ENCODE measurements around the gene MLC1. TPM values are rescaled to one million over a fixed set of nuclear protein-coding genes. Genes with fewer than 3 reads are reported as not detected.

Gene MLC1
- total and polyA plus RNA-seq, 9 donors: 0.11 to 1.1 (median 0.35) TPM; not detected in 2

DNA sequence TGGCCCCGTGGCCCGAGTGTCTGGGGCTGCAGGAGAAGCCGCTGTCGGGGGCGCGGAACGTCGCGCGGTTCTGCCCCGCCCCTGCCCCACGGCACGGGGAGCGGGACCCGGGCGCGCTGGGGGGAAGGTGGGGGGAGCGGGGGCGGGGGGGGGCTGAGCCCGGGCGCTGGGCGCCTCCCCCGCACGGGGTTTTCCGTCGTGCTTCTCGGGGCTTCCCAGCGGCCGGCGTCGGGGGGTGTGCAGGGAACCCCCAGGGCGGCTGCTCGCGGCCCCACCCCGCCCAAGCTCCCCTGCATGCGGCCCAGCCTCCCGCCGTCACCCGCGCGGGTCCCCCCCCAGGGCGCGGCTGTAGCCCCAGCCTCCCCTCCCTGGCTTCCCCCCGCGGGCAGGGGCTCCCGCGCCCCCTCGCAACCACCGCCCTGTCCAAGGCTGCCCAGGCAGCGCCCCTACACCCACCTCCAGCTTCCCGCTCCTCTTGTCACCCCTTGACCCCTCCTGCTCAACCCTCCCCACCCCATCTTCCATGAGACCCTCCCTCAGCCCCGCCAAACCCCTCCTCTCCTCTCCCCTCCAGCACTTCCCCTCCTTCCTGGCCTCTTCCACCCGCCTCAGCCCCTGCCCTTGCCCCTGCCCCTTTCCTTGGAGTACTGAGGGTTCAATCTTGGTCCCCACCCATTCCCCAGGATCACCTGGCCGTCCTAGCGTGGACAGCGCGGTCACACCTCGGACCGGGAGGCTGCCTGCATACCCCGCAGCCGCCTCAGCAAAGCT lies 74.4 kb downstream of the MLC1 start:
- H3K36me3 ChIP-seq: no peaks in the 10 kb centered on the region
- WGBS, 3 donors: 1 to 5% (median 2%) methylated on average over 40 to 60 of the region's 61 CpGs
- H3K4me1 ChIP-seq (ENCODE audit: insufficient read depth): peaks cover 2% of the 10 kb centered on the region
- H3K4me3 ChIP-seq: no peak overlapping the region
- DNase-seq: peak in 1 of 5 donors; percentile 31
- intact Hi-C loops (cut with DNase I): no loop called here
- peaks cover 4% of the 10 kb centered on the region for H3K27me3 ChIP-seq
- H3K9me3 ChIP-seq: no peaks in the 10 kb centered on the region
- TF ChIP-seq POLR2A (IDR thresholded peaks at IDR 0.05) (no peak), CTCF (IDR thresholded peaks at IDR 0.05) (no peak), EP300 (IDR thresholded peaks at IDR 0.05) (no peak)
- no peak overlapping the region for H3K27ac ChIP-seq

DNA sequence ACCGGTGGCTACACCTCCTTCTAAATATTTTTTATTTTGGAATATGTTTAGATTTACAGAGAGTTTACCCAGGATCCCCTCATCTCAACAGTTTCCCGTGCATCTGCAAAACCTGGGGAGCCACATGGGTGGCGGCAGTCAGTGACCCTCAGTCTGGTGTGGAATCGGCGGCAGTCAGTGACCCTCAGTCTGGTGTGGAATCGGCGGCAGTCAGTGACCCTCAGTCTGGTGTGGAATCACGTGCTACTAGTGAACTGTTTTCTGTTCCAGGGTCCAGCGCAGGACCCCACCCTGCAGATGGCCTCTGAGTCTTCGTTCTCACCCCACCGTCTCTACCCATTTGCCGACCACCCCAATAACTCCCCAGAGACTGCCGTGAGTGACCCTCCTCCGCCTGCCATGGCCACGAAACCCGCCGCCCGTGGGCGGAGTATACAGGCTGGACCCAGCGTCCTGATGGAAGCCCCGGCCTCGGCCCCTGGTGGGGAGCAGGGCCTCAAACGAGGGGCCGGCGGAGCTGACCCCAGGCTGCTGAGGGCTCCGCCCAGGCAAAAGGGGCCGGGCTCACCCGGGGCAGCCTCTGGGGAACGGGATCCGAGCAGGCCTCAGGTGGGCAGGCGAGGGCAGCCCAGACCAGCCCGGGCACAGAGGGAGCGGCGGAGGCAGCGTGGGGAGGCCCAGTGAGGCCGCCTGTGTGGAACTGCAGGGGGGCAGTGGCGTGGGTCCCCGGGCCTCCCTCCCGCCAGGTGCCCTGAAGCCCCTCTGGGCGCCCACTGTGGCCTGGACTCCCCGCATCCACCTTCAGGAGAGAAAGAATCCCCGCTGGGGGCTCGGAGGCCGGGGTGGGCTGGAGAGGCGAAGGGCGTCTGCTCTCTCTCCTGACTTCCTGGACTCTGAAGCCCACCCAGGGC lies 75.2 kb downstream of the MLC1 start:
- DNase-seq: peak in 3 of 5 donors; percentile 15 to 23 (median 20)
- Histone ChIP-seq H3K27ac (no peak overlapping the region), H3K4me1 (ENCODE audit: insufficient read depth) (peaks cover 2% of the 10 kb centered on the region), H3K4me3 (no peak overlapping the region), H3K27me3 (peaks cover 4% of the 10 kb centered on the region), H3K36me3 (no peaks in the 10 kb centered on the region), H3K9me3 (no peaks in the 10 kb centered on the region)
- intact Hi-C loops (cut with DNase I): no loop called here
- WGBS, 3 donors: 54 to 71% (median 68%) methylated on average over 41 to 46 of the region's 46 CpGs
- TF ChIP-seq EP300 (IDR thresholded peaks at IDR 0.05) (no peak), POLR2A (IDR thresholded peaks at IDR 0.05) (no peak), CTCF (IDR thresholded peaks at IDR 0.05) (no peak)

Other genes starting within 250 kb of the MLC1 start
- gene ZBED4, start 231.6 kb downstream of the MLC1 start, total RNA-seq: 1 to 10 TPM; 5.8 to 9.6 (median 8.5) TPM
- gene ZBED4, start 231.6 kb downstream of the MLC1 start, polyA plus RNA-seq: 1 to 10 TPM; 3.5 to 4.8 TPM
- 10 to 100 TPM; 10.5 to 19.2 (median 15.5) TPM for gene ALG12, start 167.0 kb downstream of the MLC1 start, total RNA-seq
- gene ALG12, start 167.0 kb downstream of the MLC1 start, polyA plus RNA-seq: 10 to 100 TPM in 1 of 2 donors, 1 to 10 TPM in 1; 3.5 to 10.3 TPM
- 10 to 100 TPM; 12.9 to 53.4 (median 27.8) TPM for gene CRELD2, start 166.8 kb downstream of the MLC1 start, total RNA-seq
- 10 to 100 TPM in 1 of 2 donors, 1 to 10 TPM in 1; 9.5 to 21.4 TPM for gene CRELD2, start 166.8 kb downstream of the MLC1 start, polyA plus RNA-seq
- 100 to 1,000 TPM in 1 of 7 donors, 10 to 100 TPM in 6; 29.7 to 291 (median 45.3) TPM for gene PIM3, start 124.7 kb downstream of the MLC1 start, total RNA-seq
- 10 to 100 TPM in 1 of 2 donors, 1 to 10 TPM in 1; 7.3 to 34.1 TPM for gene PIM3, start 124.7 kb downstream of the MLC1 start, polyA plus RNA-seq
- gene IL17REL, start 72.7 kb downstream of the MLC1 start, total RNA-seq: under 1 TPM in 3 of 7 donors, not detected in 4; 0.10 to 0.18 (median 0.10) TPM
- under 1 TPM in 1 of 2 donors, not detected in 1; 0.05 TPM for gene IL17REL, start 72.7 kb downstream of the MLC1 start, polyA plus RNA-seq
- gene TTLL8, start 27.1 kb downstream of the MLC1 start, total RNA-seq: not detected
- gene TTLL8, start 27.1 kb downstream of the MLC1 start, polyA plus RNA-seq: not detected
- 1 to 10 TPM in 6 of 7 donors, under 1 TPM in 1; 0.94 to 6.3 (median 2.5) TPM for gene MOV10L1, start 4.6 kb upstream of the MLC1 start, total RNA-seq
- 1 to 10 TPM; 1.6 to 2.0 TPM for gene MOV10L1, start 4.6 kb upstream of the MLC1 start, polyA plus RNA-seq
- gene PANX2, start 85.3 kb upstream of the MLC1 start, total RNA-seq: 1 to 10 TPM; 1.8 to 5.6 (median 3.1) TPM
- gene PANX2, start 85.3 kb upstream of the MLC1 start, polyA plus RNA-seq: 1 to 10 TPM in 1 of 2 donors, under 1 TPM in 1; 0.27 to 2.0 TPM
- gene TRABD, start 100.5 kb upstream of the MLC1 start, total RNA-seq: 10 to 100 TPM; 23.5 to 35.2 (median 27.2) TPM
- 10 to 100 TPM in 1 of 2 donors, under 1 TPM in 1; 0.58 to 25.9 TPM for gene TRABD, start 100.5 kb upstream of the MLC1 start, polyA plus RNA-seq
- 10 to 100 TPM; 18.9 to 31.1 (median 23.0) TPM for gene SELENOO, start 115.6 kb upstream of the MLC1 start, total RNA-seq
- gene SELENOO, start 115.6 kb upstream of the MLC1 start, polyA plus RNA-seq: 10 to 100 TPM in 1 of 2 donors, under 1 TPM in 1; 0.40 to 23.4 TPM
- 10 to 100 TPM; 35.9 to 52.2 (median 40.8) TPM for gene TUBGCP6, start 159.6 kb upstream of the MLC1 start, total RNA-seq
- gene TUBGCP6, start 159.6 kb upstream of the MLC1 start, polyA plus RNA-seq: 10 to 100 TPM in 1 of 2 donors, 1 to 10 TPM in 1; 7.5 to 42.6 TPM
- 10 to 100 TPM; 24.9 to 44.6 (median 41.1) TPM for gene HDAC10, start 165.8 kb upstream of the MLC1 start, total RNA-seq
- 10 to 100 TPM in 1 of 2 donors, 1 to 10 TPM in 1; 2.3 to 33.2 TPM for gene HDAC10, start 165.8 kb upstream of the MLC1 start, polyA plus RNA-seq
- 10 to 100 TPM in 6 of 7 donors, 1 to 10 TPM in 1; 7.9 to 35.3 (median 23.3) TPM for gene MAPK12, start 176.3 kb upstream of the MLC1 start, total RNA-seq
- gene MAPK12, start 176.3 kb upstream of the MLC1 start, polyA plus RNA-seq: 10 to 100 TPM in 1 of 2 donors, under 1 TPM in 1; 0.87 to 26.5 TPM
- gene MAPK11, start 185.0 kb upstream of the MLC1 start, total RNA-seq: 10 to 100 TPM in 4 of 7 donors, 1 to 10 TPM in 3; 2.0 to 31.6 (median 12.0) TPM
- 10 to 100 TPM in 1 of 2 donors, under 1 TPM in 1; 0.92 to 13.0 TPM for gene MAPK11, start 185.0 kb upstream of the MLC1 start, polyA plus RNA-seq
- gene PLXNB2, start 222.2 kb upstream of the MLC1 start, total RNA-seq: 100 to 1,000 TPM; 121 to 274 (median 229) TPM
- 100 to 1,000 TPM in 1 of 2 donors, 10 to 100 TPM in 1; 26.5 to 135 TPM for gene PLXNB2, start 222.2 kb upstream of the MLC1 start, polyA plus RNA-seq
- 10 to 100 TPM in 2 of 7 donors, 1 to 10 TPM in 5; 2.6 to 17.3 (median 7.4) TPM for gene DENND6B, start 241.6 kb upstream of the MLC1 start, total RNA-seq
- 1 to 10 TPM in 1 of 2 donors, under 1 TPM in 1; 0.38 to 5.6 TPM for gene DENND6B, start 241.6 kb upstream of the MLC1 start, polyA plus RNA-seq